Sciatic nerve (tissue), 2 donors: ENCODE data around the gene CPE. TPM values are rescaled to one million over a fixed set of nuclear protein-coding genes. Genes with fewer than 3 reads are reported as not detected.
"Not testable (repeated sequence)": the region's sequence is repeated elsewhere in the genome, so short reads cannot be mapped to it uniquely, and the experiment has no call there.

Experiments used
- ATAC-seq: fragments of 200-7000 bp; cut with Tn5 transposase; one replicate; pipeline ENCODE4 v1.9.1; 2020; ENCODE audit warnings: mild to moderate bottlenecking, moderate library complexity
- DNase-seq: peaks from one replicate; pipeline ENCODE4 v3.0.0-alpha.2; 2020; ENCODE audit warnings: low spot score
- intact Hi-C: fragments of 100-400 bp; cut with DNase I; formaldehyde crosslinking; loops from one replicate; pipeline ENCODE4 v1.14.2; 2022
- total RNA-seq: library from RNA; stranded (reverse); fragmentation: NEBNext Ultra II Directional; extraction: Animal tissue kit (Norgen Biotek cat#: 25700); gene quantifications from one replicate; pipeline ENCODE4 v1.2.1, GENCODE V29; 2021
- donor health status: DM: no; HTN: no; CAD: no.
- donor health status: DM: no; HTN: no; CAD: no.

CPE gene
- total RNA-seq: 109 TPM

DNA sequence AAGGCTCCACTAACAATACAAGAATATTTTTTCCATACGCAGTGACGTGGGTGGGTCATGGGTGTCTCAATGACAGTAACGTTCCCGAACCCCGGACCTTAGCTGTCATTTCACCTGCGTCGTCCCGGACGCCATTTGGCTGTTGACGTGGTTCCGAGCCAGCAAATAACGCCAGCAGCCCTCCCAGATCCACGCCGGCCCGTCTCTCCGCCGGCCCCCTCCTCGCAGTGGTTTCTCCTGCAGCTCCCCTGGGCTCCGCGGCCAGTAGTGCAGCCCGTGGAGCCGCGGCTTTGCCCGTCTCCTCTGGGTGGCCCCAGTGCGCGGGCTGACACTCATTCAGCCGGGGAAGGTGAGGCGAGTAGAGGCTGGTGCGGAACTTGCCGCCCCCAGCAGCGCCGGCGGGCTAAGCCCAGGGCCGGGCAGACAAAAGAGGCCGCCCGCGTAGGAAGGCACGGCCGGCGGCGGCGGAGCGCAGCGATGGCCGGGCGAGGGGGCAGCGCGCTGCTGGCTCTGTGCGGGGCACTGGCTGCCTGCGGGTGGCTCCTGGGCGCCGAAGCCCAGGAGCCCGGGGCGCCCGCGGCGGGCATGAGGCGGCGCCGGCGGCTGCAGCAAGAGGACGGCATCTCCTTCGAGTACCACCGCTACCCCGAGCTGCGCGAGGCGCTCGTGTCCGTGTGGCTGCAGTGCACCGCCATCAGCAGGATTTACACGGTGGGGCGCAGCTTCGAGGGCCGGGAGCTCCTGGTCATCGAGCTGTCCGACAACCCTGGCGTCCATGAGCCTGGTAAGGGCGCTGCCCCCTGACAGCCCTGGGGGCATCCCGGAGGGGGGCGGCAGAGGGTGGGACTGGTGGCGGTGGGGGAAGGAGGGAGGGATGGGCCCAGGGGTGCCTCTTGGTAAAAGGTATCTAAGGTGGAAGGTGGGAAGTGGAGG is at the start of gene CPE:
CPE (plus strand) TSS at position 264 of the 933 bp plus-strand sequence; CDS start at position 478, 214 bp downstream.
- intact Hi-C loops: no loop called here
- ATAC-seq (peak; percentile 96), DNase-seq (peak; percentile 78)

DNA sequence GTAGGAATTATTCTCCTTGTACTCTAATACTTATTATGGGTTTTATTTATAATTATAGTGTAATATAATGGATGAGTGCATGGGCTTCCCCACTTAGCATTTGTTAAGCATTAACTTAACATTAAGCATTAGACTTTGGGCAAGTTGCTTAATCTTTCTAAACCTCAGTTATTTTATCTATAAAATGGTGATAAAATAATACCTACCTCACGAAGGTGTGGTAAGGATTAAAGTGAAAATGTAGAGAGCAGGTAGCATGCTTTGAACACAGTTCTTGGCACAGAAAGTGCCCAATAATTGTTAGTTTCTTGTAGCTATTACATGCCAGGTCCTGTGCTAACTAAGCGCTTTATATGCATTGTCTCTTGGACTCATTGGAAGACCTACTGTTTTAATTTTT is 48.7 kb upstream of the CPE start:
- no peak for ATAC-seq
- intact Hi-C loops: loop anchor here (10.0 kb wide), 1 partner anchor 195 kb away; no protein-coding TSS in a partner anchor
- DNase-seq: no peak

DNA sequence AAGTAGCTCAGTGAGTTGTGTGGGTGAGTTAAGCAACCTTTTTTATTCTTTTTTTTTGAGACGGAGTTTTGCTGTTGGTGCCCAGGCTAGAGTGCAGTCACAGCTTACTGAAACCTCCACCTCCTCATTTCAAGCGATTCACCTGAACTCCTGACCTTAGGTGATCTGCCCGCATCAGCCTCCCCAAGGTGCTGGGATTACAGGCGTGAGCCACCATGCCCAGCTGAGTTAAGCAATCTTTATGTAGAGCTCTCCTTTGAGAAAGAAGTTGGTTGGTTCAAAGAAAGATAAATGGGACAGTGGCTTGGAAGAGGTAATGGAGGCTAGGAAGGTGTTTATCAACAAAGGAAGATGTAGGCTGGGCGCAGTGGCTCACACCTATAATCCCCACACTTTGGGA is 48.1 kb upstream of the CPE start:
- DNase-seq (no peak), ATAC-seq (no peak)
- intact Hi-C loops: loop anchor here (10.0 kb wide), 1 partner anchor 196 kb away; no protein-coding TSS in a partner anchor

DNA sequence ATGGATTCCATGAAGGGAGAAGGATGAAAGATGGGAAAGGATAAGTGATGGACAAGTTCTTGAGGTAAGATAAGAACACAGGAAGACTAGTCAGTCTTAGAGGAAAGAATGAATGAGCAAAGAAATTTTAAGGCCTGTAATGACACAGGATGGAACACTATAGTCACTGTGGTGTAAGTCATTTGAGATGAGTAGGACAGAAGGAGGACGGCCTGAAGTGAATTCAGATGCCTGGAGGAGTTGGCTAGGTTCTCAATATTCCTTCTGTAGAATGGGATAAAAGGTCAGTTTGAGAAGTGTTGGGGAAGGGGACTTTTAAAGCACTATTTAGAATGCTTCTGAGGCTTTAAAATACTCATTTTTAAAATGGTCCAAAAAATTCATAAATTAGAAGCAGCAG is 47.4 kb upstream of the CPE start:
- no peak for ATAC-seq
- no peak for DNase-seq
- intact Hi-C loops: loop anchor here (10.0 kb wide), 1 partner anchor 197 kb away; no protein-coding TSS in a partner anchor

DNA sequence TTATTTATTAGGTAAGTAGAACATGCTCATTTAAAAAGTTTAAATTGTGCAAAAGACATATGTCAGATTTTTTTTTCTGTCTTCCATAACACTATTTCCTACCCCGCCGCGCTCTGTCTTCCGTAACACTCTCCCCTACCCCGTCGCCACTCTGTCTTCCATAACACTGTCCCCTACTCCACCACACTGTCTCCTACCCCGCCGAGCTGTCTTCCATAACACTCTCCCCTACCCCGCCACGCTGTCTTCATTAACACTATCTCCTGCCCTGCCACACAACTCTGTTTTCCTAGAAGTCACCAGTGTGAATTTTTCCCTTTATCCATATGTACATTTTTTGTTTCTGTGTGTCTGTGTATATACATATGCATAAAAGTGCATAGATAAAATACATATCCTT is 47.0 kb upstream of the CPE start:
- DNase-seq (no peak), ATAC-seq (no peak)
- intact Hi-C loops: loop anchor here (10.0 kb wide), 1 partner anchor 197 kb away; no protein-coding TSS in a partner anchor

DNA sequence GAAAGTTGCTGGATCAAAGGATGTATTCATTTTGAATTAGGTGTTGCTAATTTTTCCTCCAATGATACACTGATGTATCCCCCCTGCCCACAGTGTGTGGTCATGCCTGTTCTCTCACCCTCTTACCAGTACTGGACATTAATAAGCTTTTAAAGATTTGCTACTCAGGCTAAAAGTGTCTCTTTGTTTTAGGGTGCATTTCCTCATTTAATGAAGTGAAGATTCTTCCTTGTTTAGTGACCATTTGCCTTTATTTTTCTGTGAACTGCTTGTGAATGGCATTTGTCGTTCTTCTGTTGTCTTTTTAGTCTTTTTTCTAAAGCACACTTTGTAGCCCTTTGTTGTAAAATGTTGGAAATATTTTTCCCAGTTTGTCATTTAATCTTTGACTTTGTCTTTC is 46.3 kb upstream of the CPE start:
- DNase-seq (no peak), ATAC-seq (no peak)
- intact Hi-C loops: loop anchor here (10.0 kb wide), 1 partner anchor 198 kb away; no protein-coding TSS in a partner anchor

DNA sequence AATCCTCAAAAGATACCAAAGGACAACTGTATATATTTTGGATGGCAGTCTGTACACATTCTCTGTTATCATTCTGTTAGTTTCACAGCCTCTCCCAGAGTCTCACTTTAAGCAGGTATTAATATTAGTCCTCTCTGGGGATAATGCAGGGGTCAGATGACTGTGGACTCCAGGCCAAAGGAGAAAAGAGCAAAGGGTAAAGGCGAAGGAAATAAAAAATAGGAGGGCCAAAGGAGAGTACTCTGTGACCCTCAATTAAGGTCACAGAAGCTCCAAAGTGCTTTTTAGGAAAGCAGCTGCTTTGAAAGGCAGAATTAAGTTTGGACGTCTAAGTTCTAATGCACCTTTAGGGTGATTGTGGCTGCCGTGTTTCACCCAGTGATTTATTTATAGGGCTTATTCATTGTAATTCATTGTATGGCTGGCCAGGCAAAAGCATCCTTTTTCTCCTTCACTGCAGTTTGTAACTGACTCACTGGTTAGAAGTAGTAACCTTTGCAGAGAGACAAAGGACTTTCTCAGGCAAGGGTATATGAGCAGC is 43.6 kb upstream of the CPE start:
- intact Hi-C loops: loop anchor here (10.0 kb wide), 1 partner anchor 200 kb away; no protein-coding TSS in a partner anchor
- no peak for ATAC-seq

DNA sequence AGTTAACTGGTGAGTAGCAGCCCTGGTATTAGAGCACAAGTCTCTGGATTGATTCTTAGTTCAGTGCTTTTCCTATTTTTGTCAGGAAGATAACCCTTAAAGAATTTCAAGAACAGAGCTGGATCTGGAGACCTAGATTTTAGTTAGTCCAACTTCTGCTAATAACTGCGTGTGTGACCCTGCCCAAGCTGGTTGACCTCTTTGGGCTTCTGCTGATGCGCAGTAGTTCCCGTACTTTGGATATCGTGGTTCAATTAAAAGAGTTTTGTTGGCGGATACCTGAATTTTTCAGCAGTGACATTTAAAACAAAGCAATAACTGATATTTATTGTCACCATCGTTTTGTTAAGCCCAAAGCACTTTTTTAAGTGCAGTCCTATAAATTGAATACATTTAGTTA is 42.1 kb upstream of the CPE start:
- no peak for ATAC-seq
- no peak for DNase-seq
- intact Hi-C loops: loop anchor here (10.0 kb wide), 1 partner anchor 202 kb away; no protein-coding TSS in a partner anchor

More for the DNA sequence above, 43.6 kb upstream of the CPE start:
- no peak for DNase-seq

DNA sequence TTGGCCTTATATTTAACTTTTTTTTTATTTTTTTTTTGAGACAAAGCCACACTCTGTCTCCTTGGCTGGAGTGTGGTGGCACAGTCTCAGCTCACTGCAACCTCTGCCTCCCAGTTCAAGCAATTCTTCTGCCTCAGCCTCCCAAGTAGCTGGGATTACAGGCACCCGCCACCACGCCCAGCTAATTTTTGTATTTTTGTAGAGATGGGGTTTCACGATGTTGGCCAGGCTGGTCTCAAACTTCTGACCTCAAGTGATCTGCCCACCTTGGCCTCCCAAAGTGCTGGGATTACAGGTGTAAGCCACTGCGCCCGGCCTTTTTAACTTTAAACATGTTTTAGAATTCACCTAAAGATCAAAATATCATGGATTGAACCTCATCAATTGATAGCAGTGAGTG is 36.5 kb upstream of the CPE start:
- ATAC-seq, DNase-seq, intact Hi-C loops: not testable (repeated sequence)

DNA sequence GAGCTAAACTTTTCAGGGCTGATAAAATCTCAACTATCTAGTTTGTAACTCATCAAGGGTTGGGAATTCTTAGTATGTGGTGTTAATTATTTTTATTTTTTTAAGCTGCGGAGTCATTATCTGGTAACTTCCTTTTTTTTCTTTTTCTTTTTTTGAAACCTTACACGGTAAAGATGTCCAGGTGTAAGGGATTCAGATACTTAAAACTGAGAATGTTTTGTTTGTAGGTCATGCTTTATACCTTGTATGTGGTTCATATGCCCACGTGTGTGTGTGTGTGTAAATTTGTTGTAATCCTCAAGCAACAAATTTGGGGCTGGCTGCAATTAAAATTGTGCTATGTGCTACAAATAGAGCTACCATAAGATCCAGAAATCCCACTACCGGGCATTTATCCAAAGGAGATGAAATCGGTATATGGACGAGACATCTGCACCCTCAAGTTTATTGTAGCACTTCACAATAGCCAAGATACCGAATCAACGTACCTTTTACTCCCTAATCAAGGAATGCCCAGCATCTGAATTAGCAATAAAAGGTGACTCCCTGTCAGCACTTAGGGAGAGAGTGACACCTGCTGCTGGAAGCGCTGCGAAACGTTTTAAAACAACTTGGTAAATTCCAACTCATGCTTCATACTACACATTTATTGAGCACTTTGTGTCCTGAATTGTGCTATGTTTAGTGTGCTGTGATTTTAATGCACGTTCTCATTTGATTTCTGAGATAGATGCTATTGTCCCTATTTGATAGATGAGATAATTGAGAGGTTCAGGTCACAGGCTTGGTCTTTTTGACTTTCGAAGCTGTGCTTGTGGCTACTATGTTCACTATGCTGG is 35.2 kb upstream of the CPE start:
- intact Hi-C loops: no loop called here
- no peak for DNase-seq
- no peak for ATAC-seq

DNA sequence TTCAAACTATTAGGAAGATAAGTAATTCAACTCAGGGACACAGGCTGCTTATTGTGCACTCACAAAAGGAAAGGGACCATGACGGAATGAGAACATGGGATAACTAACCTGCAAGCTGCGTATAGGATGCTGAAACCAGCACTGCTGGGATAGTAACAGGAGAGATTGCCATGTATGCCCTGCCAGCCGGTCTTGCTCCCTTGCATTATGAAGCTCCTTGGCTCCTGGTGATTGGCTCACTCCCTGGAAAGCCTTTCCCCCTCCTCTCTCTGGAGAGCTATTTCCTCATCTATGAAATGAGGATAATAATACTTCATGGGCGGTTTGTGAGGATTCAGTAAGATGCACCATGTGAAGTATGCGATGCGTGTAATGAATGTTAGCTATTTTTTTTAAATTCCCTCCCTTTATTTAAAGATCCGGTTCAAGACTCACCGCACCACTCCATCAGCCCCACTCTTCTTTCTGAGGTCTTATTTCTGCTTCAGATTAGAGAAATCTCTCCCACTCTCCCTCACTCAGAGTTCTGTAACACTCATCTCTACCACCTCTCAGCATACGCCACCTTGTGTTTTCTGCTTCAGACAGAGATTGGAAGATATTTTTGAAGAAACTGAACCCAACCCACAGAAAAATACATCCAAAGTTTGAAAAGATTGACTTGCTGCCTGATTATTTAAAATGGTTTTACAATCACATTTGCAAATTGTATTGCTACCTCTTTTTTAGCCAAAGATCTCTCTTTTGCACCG is 33.0 kb upstream of the CPE start:
- DNase-seq (no peak), ATAC-seq (peak; percentile 17)
- intact Hi-C loops: no loop called here

DNA sequence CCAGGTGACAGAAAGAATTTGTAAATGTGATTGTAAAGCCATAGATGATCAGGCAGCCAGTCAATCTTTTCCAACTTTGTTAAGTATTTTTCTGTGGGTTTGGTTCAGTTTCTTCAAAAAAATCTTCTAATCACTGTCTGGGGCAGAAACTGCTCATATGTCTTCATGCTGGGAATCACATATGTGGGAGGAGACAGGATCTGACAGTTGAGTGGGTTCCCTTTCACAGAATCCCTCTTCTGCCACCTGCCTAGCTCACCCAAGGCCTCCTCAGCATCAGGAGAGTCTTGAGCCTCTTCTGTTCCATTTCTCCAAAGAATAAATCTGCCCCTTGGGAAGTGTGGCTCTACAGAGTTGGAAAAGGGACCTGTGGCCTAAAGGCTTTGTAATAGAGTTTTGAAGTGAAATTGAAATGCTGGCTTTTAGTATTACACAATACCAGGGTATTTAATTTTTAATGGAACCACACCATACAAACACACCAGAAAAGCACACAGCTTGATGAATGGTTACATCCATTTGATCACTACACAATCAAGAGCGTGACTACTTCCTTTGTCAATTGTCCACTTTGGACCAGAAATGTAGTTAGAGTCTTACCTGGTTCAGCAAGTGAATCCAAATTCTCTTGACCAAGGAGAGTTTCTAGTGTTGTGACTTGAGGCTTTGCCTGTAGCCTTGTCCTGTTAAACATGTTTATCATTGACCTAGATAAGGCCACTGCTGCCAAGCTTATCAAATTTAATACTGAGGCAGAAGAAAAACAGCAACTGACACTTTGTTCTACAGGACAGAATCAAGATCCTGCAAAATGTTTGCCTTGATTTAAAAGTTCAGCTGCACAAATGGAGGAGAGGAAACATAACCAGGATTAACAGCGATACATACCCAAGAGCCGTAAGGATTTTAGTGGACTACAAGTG is 30.9 kb upstream of the CPE start:
- DNase-seq: no peak
- intact Hi-C loops: no loop called here
- ATAC-seq: no peak

DNA sequence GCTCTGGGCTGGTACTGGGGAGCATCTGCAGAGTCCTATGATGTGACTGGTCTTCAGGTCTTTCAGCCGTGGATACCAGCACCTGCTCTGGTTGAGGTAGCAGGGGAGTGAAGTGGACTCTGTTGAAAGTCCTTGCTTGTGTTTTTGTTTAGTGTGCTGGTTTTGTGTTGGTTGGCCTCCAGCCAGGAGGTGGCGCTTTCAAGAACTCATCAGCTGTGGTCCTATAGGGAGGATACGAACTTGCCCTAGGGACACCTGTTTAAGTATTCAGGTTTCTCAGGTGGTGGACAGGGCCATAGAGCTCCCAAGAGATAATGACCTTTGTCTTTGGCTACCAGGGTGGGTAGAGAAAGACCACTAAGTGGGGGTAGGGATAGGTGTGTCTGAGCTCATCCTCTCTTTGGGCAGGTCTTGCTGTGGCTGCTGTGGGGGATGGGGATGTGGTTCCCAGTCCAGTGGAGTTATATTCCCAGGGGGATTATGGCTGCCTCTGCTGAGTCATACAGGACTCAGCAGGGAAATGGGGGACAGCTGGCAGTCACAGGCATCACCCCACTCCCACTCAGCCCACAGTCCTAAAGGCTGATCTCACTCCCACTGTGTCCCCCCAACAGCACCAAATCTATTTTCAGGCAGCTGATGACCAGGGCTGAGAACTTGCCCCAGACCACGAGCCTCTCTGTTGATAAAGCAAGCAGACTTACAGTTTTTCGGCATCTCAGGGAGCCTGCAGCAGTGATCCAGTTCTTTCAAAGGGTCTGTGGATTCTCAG is 27.3 kb upstream of the CPE start:
- DNase-seq: no peak
- no peak for ATAC-seq
- intact Hi-C loops: no loop called here

DNA sequence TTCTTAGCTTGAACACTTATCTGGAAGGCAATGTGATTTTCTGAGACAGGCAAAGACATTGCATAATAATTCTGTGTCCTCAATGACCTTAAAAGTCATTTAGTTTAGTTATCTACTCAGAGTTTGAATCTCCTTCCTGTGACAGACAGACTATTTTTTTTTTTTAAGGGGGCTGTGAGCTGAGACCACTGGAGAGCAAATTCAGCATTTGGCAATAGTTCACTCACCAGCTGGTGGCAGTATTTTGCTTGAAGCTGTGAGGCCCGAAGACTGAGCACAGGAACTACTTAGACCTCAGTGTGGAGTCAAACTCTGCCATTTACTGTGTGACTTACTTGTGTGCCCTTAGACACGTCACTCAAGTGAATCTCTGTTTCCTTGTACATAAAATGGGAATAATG is 22.9 kb upstream of the CPE start:
- intact Hi-C loops: no loop called here
- no peak for DNase-seq
- ATAC-seq: no peak

DNA sequence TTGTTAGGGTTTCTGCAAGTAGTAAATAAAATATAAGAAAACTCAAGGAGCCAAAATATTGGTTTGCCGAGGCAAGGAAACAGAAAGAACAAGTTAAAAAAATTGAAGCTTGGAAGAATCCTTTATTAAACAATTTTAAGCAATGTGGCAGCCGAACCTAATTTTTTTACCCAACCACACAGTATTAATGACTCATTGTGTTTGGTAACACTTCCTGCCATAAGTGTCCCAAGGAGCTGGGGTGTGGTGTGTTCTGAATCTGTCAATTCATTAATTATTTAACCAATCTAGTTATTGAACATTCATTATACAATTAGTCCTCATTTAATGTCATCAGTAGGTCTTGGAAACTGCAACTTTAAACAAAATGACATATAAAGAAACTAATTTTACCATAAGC is 19.3 kb upstream of the CPE start:
- ATAC-seq: peak; percentile 71
- intact Hi-C loops: no loop called here

DNA sequence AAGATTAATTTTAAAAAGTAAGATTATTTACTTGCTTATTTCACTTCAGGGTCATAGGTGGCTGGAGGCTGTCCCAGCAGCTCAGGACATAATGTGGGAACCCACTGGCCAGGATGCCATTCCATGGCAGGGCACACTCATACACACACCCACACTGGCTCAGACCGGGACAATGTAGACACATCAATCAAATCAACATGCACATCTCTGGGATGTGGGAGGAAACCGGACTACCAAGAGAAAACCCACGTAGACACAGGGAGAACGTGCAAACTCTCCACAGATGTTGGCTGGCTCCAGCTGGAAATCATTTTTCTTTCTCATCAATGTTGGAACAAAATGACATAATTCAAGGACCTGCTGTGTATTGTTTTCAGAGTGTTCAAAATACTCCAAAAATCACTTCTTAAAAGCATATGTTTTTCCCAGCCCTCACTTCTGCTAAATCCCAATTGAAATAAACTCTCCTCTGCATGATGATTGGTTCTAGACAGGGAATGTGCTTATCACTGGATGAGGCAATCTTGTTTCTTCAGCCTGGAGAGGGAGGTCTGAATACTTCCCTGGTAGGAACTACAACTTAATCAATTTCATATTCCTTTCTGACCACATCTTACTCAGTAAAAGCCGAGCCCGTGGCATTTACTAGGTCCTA is 18.6 kb upstream of the CPE start:
- intact Hi-C loops: no loop called here
- ATAC-seq: peak; percentile 78
- DNase-seq: no peak

More for the DNA sequence above, 19.3 kb upstream of the CPE start:
- DNase-seq: no peak
